GM18499 (cell line): ENCODE results near the gene CLDN14.
"Not testable (repeated sequence)": the region's sequence is repeated elsewhere in the genome, so short reads cannot be mapped to it uniquely, and the experiment has no call there.

Experiments used
- ATAC-seq: cut with Tn5 transposase; IDR thresholded peaks from one replicate; pipeline ENCODE4 v1.9.1; 2021; ENCODE audit warnings: moderate number of reproducible peaks; ENCODE audit not compliant: insufficient read depth, unreplicated experiment

The CLDN14 gene

GRCh38 chr21:36502365-36502764, 22.4 kb upstream of the CLDN14 start:
- ATAC-seq = no peak

GRCh38 chr21:36501589-36501892, 21.6 kb upstream of the CLDN14 start:
- ATAC-seq = no peak

GRCh38 chr21:36499578-36500471, 19.9 kb upstream of the CLDN14 start:
- no peak for ATAC-seq

- ATAC-seq = no peak
These were observed 14.6 kb upstream of the CLDN14 start for GRCh38 chr21:36494557-36494956.

GRCh38 chr21:36491209-36491910, 11.4 kb upstream of the CLDN14 start:
- ATAC-seq = no peak

GRCh38 chr21:36489776-36490165, 9.8 kb upstream of the CLDN14 start:
- no peak for ATAC-seq

GRCh38 chr21:36489103-36489775, 9.3 kb upstream of the CLDN14 start:
- no peak for ATAC-seq

GRCh38 chr21:36487641-36488307, 7.9 kb upstream of the CLDN14 start:
- no peak for ATAC-seq

GRCh38 chr21:36486246-36486645, 6.3 kb upstream of the CLDN14 start:
- no peak for ATAC-seq

GRCh38 chr21:36485476-36485875, 5.6 kb upstream of the CLDN14 start:
- no peak for ATAC-seq

- no peak for ATAC-seq
These were observed 3.2 kb upstream of the CLDN14 start for GRCh38 chr21:36483095-36483494.

- no peak for ATAC-seq
These were observed 2.8 kb upstream of the CLDN14 start for GRCh38 chr21:36482673-36483072.

GRCh38 chr21:36482181-36482580, 2.3 kb upstream of the CLDN14 start:
- no peak for ATAC-seq

GRCh38 chr21:36481639-36482038, 1.7 kb upstream of the CLDN14 start:
- ATAC-seq = no peak

GRCh38 chr21:36480618-36481017, 696 bp upstream of the CLDN14 start:
- no peak for ATAC-seq

GRCh38 chr21:36478941-36479340, 981 bp downstream of the CLDN14 start:
- ATAC-seq = no peak

- no peak for ATAC-seq
These were observed 1.7 kb downstream of the CLDN14 start for GRCh38 chr21:36478207-36478701.

- ATAC-seq = no peak
These were observed 2.4 kb downstream of the CLDN14 start for GRCh38 chr21:36477559-36477958.

- ATAC-seq = no peak
These were observed 2.9 kb downstream of the CLDN14 start for GRCh38 chr21:36477001-36477400.

GRCh38 chr21:36476541-36476940, 3.4 kb downstream of the CLDN14 start:
- not testable (repeated sequence) for ATAC-seq

- ATAC-seq = no peak
These were observed 5.3 kb downstream of the CLDN14 start for GRCh38 chr21:36474591-36474990.
